CD14-positive monocyte (primary cell): ENCODE measurements around the gene LPCAT4. TPM values are rescaled to one million over a fixed set of nuclear protein-coding genes. Genes with fewer than 3 reads are reported as not detected.

Source experiments
- DNase-seq, 3 donors: peaks; one replicate each; pipeline ENCODE4 v3.0.0-alpha.2; 2011 to 2022
- H2AFZ ChIP-seq: 2 replicates; pipeline ENCODE4 v1.6.0; 2012; ENCODE audit warnings: mild to moderate bottlenecking, low read depth, low read length, inconsistent platforms; ENCODE audit not compliant: insufficient read depth, poor library complexity, severe bottlenecking
- H3K27ac ChIP-seq, 2 donors: 1 replicate in 1 of 2; 2 replicates in 1 of 2; pipeline ENCODE4 v1.5.1; 2012 to 2013; ENCODE audit warnings: low read length in 2 of 2, control low read depth in 1 of 2, inconsistent platforms in 1 of 2, low read depth in 1 of 2, mild to moderate bottlenecking in 1 of 2
- H3K27me3 ChIP-seq, 2 donors: one replicate each; pipeline versions ENCODE4 v1.6.0 to v1.6.1; 2011 to 2013; ENCODE audit warnings: low read length in 2 of 2; ENCODE audit not compliant: control insufficient read depth in 2 of 2, insufficient read depth in 2 of 2
- H3K36me3 ChIP-seq, 2 donors: replicated peaks in 1 of 2; 1 replicate in 1 of 2; 2 replicates in 1 of 2; pipeline versions ENCODE4 v1.5.1 to v1.6.1; 2012 to 2013; ENCODE audit warnings: low read length in 2 of 2, control low read depth in 1 of 2, inconsistent platforms in 1 of 2, mild to moderate bottlenecking in 1 of 2; ENCODE audit not compliant: insufficient read depth in 2 of 2, control insufficient read depth in 1 of 2
- H3K4me1 ChIP-seq, 2 donors: 1 replicate in 1 of 2; 2 replicates in 1 of 2; pipeline versions ENCODE4 v1.5.1 to v1.6.1; 2012 to 2013; ENCODE audit warnings: low read length in 2 of 2, control low read depth in 1 of 2, inconsistent platforms in 1 of 2, mild to moderate bottlenecking in 1 of 2, moderate library complexity in 1 of 2; ENCODE audit not compliant: insufficient read depth in 2 of 2, control insufficient read depth in 1 of 2
- H3K4me2 ChIP-seq: replicated peaks from 2 replicates; pipeline ENCODE3; 2012; ENCODE audit warnings: low read length, moderate library complexity, mild to moderate bottlenecking; ENCODE audit not compliant: poor library complexity, severe bottlenecking; ENCODE audit errors: extremely low read depth
- H3K4me3 ChIP-seq, 3 experiments: fragments of 200-600 bp in 1 of 3; sonication (generic) in 1 of 3; replicated peaks in 1 of 3; 1 replicate in 2 of 3; 2 replicates in 1 of 3; pipeline ENCODE4 v1.5.1; 2011 to 2013; ENCODE audit warnings: low read length in 3 of 3, mild to moderate bottlenecking in 3 of 3, control low read depth in 2 of 3, low read depth in 2 of 3, inconsistent platforms in 1 of 3, moderate library complexity in 1 of 3
- H3K79me2 ChIP-seq: 2 replicates; pipeline ENCODE4 v1.6.0; 2012; ENCODE audit warnings: mild to moderate bottlenecking, control low read depth, inconsistent platforms, low read length, moderate library complexity; ENCODE audit not compliant: insufficient read depth
- H3K9ac ChIP-seq: 2 replicates; pipeline ENCODE4 v1.6.0; 2017; ENCODE audit warnings: low read length, mild to moderate bottlenecking; ENCODE audit not compliant: insufficient read depth, poor library complexity, severe bottlenecking
- H3K9me3 ChIP-seq, 2 donors: replicated peaks in 1 of 2; 1 replicate in 1 of 2; 2 replicates in 1 of 2; pipeline versions ENCODE4 v1.5.1 to v1.6.1; 2012 to 2013; ENCODE audit warnings: low read length in 2 of 2, control low read depth in 1 of 2; ENCODE audit not compliant: control insufficient read depth in 1 of 2, insufficient read depth in 1 of 2
- H4K20me1 ChIP-seq: 2 replicates; pipeline ENCODE4 v1.6.0; 2012; ENCODE audit warnings: mild to moderate bottlenecking, low read length, control low read depth, moderate library complexity; ENCODE audit not compliant: insufficient read depth
- H3K27ac Mint-ChIP-seq, 7 donors: one replicate each; pipeline ENCODE4 v1.8.0; 2020; ENCODE audit warnings: mild to moderate bottlenecking in 7 of 7, mixed read lengths in 7 of 7, moderate library complexity in 6 of 7, inconsistent platforms in 2 of 7
- H3K27me3 Mint-ChIP-seq, 3 donors: one replicate each; pipeline ENCODE4 v1.8.0; 2021 to 2022; ENCODE audit warnings: low read depth in 3 of 3, mild to moderate bottlenecking in 3 of 3, mixed read lengths in 3 of 3, moderate library complexity in 3 of 3, inconsistent platforms in 1 of 3
- H3K36me3 Mint-ChIP-seq, 2 donors: one replicate each; pipeline ENCODE4 v1.8.0; 2020; ENCODE audit warnings: mixed read lengths in 2 of 2, inconsistent platforms in 1 of 2, mild to moderate bottlenecking in 1 of 2
- H3K4me1 Mint-ChIP-seq: one replicate; pipeline ENCODE4 v1.8.0; 2020; ENCODE audit warnings: mild to moderate bottlenecking, mixed read lengths
- H3K4me3 Mint-ChIP-seq, 2 donors: one replicate each; pipeline ENCODE4 v1.8.0; 2020; ENCODE audit warnings: mild to moderate bottlenecking in 2 of 2, mixed read lengths in 2 of 2, moderate library complexity in 1 of 2
- H3K9me3 Mint-ChIP-seq, 7 donors: one replicate each; pipeline ENCODE4 v1.8.0; 2020 to 2022; ENCODE audit warnings: mixed read lengths in 7 of 7, mild to moderate bottlenecking in 6 of 7, moderate library complexity in 6 of 7, inconsistent platforms in 2 of 7
- CTCF ChIP-seq: fragments of 200-600 bp; IDR thresholded peaks from one replicate; pipeline ENCODE4 v1.8.0; 2022; ENCODE audit warnings: antibody characterized with exemption, mild to moderate bottlenecking
- WGBS: methylation state at CpG from one replicate; pipeline ENCODE4 v1.1.5; 2013; ENCODE audit warnings: missing lambda C conversion rate; ENCODE audit not compliant: insufficient coverage; 5-methylcytosine and 5-hydroxymethylcytosine counted together
- intact Hi-C, 2 donors: fragments of 100-400 bp; cut with micrococcal nuclease; formaldehyde crosslinking; loops; one replicate each; pipeline versions ENCODE4 v1.15.0 to v1.15.1; 2023
- polyA plus RNA-seq, 3 donors: library from polyadenylated mRNA; depleted of rRNA in 1 of 3; unstranded in 2 of 3; stranded (reverse) in 1 of 3; fragments of 300-500 nt in 2 of 3; fragments of >200 nt in 1 of 3; fragmentation: Illumina TruSeq in 2 of 3; gene quantifications; 1 replicate in 2 of 3; 2 replicates in 1 of 3; pipeline ENCODE4 v1.2.3, GENCODE V29; 2012 to 2021

LPCAT4 gene
- polyA plus RNA-seq, 3 donors, result 3.3 to 39.5 (median 4.2) TPM

GRCh38 chr15:34357653-34358052, 9.3 kb downstream of the LPCAT4 start:
- intact Hi-C loops, result no loop called here

GRCh38 chr15:34355241-34355640, 11.8 kb downstream of the LPCAT4 start:
- Mint-ChIP-seq H3K27me3 (peaks cover 0 to 3% (median 2%) of the 10 kb centered on the region in 3 donors), H3K9me3 (peaks cover 0 to 2% (median 0%) of the 10 kb centered on the region in 7 donors), H3K4me1 (no peaks in the 10 kb centered on the region), H3K27ac (peak overlapping the region in 1 of 7 donors; percentile 47), H3K4me3 (no peak overlapping the region), H3K36me3 (peaks cover 15 to 22% of the 10 kb centered on the region in 2 donors)
- no peaks in the 10 kb centered on the region for H4K20me1 ChIP-seq
- no peak overlapping the region for H3K9ac ChIP-seq
- no peak overlapping the region for H3K4me2 ChIP-seq
- H3K9me3 ChIP-seq, result no peaks in the 10 kb centered on the region
- intact Hi-C loops, result no loop called here
- H3K27me3 ChIP-seq, result no peaks in the 10 kb centered on the region
- no peak for DNase-seq
- H3K79me2 ChIP-seq, result no peaks in the 10 kb centered on the region
- 86% methylated on average over 8 of the region's 9 CpGs for WGBS
- TF ChIP-seq CTCF, result no peak
- H3K4me3 ChIP-seq, result no peak overlapping the region
- no peak overlapping the region for H3K27ac ChIP-seq
- H3K36me3 ChIP-seq, result peaks cover 7 to 29% of the 10 kb centered on the region in 2 donors
- H2AFZ ChIP-seq, result no peak overlapping the region
- H3K4me1 ChIP-seq, result no peaks in the 10 kb centered on the region

More at GRCh38 chr15:34357653-34358052, 9.3 kb downstream of the LPCAT4 start:
- TF ChIP-seq CTCF, result no peak
- H3K36me3 Mint-ChIP-seq, result peaks cover 24 to 37% of the 10 kb centered on the region in 2 donors
- Histone ChIP-seq H3K36me3 (peaks cover 13 to 49% of the 10 kb centered on the region in 2 donors), H3K4me3 (no peak overlapping the region), H3K27me3 (no peaks in the 10 kb centered on the region), H3K79me2 (no peaks in the 10 kb centered on the region), H3K4me2 (no peak overlapping the region), H3K4me1 (no peaks in the 10 kb centered on the region), H2AFZ (no peak overlapping the region), H3K9ac (no peak overlapping the region), H3K9me3 (no peaks in the 10 kb centered on the region), H3K27ac (no peak overlapping the region), H4K20me1 (no peaks in the 10 kb centered on the region)
- no peaks in the 10 kb centered on the region for H3K9me3 Mint-ChIP-seq
- no peak for DNase-seq
- H3K27me3 Mint-ChIP-seq, result peaks cover 0 to 3% (median 0%) of the 10 kb centered on the region in 3 donors
- no peak overlapping the region for H3K4me3 Mint-ChIP-seq
- no CpG with 5 or more reads among the region's 1 CpG for WGBS
- H3K4me1 Mint-ChIP-seq, result no peaks in the 10 kb centered on the region
- H3K27ac Mint-ChIP-seq, result peak overlapping the region in 1 of 7 donors; percentile 7
